ENCODE measurements around the gene KCNJ11.

GRCh38 chr11:17383461-17383860 is 5.0 kb downstream of the KCNJ11 start:
- TF ChIP-seq CTCF (IDR thresholded peaks at IDR 0.05; ENCODE audit: insufficient read depth, low read length, poor library complexity, severe bottlenecking) (no peak), EZH2phosphoT487 (conservative IDR thresholded peaks at IDR 0.05; ENCODE audit: low read length) (no peak)
